DMS114 treated with DMSO at 0.1 percent for 48 hours (cell line): Measurements from ENCODE around the gene MRPL27.

Source experiments
- DNase-seq: peaks from one replicate; lab custom pipeline; 2025; ENCODE audit not compliant: unreplicated experiment; lab: John Stamatoyannopoulos, UW

The MRPL27 gene

DNA sequence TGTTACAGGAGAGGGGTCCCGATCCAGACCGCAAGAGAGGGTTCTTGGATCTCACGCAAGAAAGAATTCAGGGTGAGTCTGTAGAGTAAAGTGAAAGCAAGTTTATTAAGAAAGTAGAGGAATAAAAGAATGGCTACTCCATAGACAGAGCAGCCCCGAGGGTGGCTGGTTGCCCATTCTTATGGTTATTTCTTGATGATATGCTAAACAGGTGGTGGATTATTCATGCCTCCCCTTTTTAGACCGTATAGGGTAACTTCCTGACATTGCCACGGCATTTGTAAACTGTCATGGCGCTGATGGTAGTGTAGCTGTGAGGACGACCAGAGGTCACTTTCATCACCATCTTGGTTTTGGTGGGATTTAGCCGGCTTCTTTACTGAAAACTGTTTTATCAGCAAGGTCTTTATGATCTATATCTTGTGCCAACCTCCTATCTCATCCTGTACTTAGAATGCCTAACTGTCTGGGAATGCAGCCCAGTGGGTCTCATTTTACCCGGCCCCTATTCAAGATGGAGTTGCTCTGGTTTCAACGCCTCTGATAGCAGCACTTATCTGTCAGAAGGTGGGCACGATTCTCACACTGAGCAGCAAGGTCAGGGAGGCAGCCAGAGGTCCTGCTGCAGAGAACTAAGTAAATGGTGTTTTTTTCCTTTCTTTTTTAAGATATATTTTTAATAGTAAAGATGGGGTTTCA is 53.5 kb downstream of the MRPL27 start:
- no peak for DNase-seq

- DNase-seq, result no peak
Measured at GRCh38 chr17:50318501-50319285, 54.3 kb downstream of the MRPL27 start.
